CD4-positive, alpha-beta T cell treated with Interleukin-15 for 1 hour (primary cell): ENCODE data around the gene AAMP.
A peak's percentile ranks its signal among the peaks of the same experiment; 100 is the strongest.
"Not testable (repeated sequence)": the region's sequence is repeated elsewhere in the genome, so short reads cannot be mapped to it uniquely, and the experiment has no call there.

Experiments used
- DNase-seq: peaks from one replicate; pipeline ENCODE4 v3.0.0-alpha.2; 2020

Gene AAMP

GRCh38 chr2:218269900-218270720, at the start of gene AAMP, which contains the start of gene PNKD:
TSS of gene AAMP (minus strand) at chr2:218270137. CDS start at chr2:218270086, 51 bp downstream.
TSS of gene PNKD (plus strand) at chr2:218270519. CDS start at chr2:218270536, 17 bp downstream.
- peak; percentile 100 for DNase-seq

- no peak for DNase-seq
Measured at GRCh38 chr2:218318241-218318640, 48.3 kb upstream of the AAMP start.

GRCh38 chr2:218317835-218318234, 47.9 kb upstream of the AAMP start:
- no peak for DNase-seq

GRCh38 chr2:218317303-218317630, 47.3 kb upstream of the AAMP start:
- no peak for DNase-seq

GRCh38 chr2:218315397-218315796, 45.5 kb upstream of the AAMP start:
- DNase-seq = no peak

GRCh38 chr2:218314764-218315163, 44.8 kb upstream of the AAMP start:
- not testable (repeated sequence) for DNase-seq

- no peak for DNase-seq
Measured at GRCh38 chr2:218313356-218313755, 43.4 kb upstream of the AAMP start.

- no peak for DNase-seq
Measured at GRCh38 chr2:218312267-218312756, 42.4 kb upstream of the AAMP start.

GRCh38 chr2:218311541-218312266, 41.8 kb upstream of the AAMP start:
- DNase-seq = not testable (repeated sequence)

GRCh38 chr2:218310853-218311540, 41.1 kb upstream of the AAMP start:
- DNase-seq = no peak

GRCh38 chr2:218307415-218308090, 37.6 kb upstream of the AAMP start:
- no peak for DNase-seq

GRCh38 chr2:218306184-218306920, 36.4 kb upstream of the AAMP start:
- DNase-seq = no peak

GRCh38 chr2:218305383-218305782, 35.4 kb upstream of the AAMP start:
- no peak for DNase-seq

GRCh38 chr2:218301176-218301819, 31.4 kb upstream of the AAMP start:
- DNase-seq = peak; percentile 87

GRCh38 chr2:218300141-218300540, 30.2 kb upstream of the AAMP start:
- no peak for DNase-seq

GRCh38 chr2:218298314-218298875, 28.5 kb upstream of the AAMP start:
- DNase-seq = no peak

GRCh38 chr2:218296847-218297246, 26.9 kb upstream of the AAMP start:
- no peak for DNase-seq

GRCh38 chr2:218296200-218296599, 26.3 kb upstream of the AAMP start:
- DNase-seq = no peak

GRCh38 chr2:218295029-218295428, 25.1 kb upstream of the AAMP start:
- no peak for DNase-seq

GRCh38 chr2:218294430-218295022, 24.6 kb upstream of the AAMP start:
- DNase-seq = no peak
